PFSK-1 (cell line): ENCODE measurements around the gene GPC6.

ENCODE experiments used
- POLR2AphosphoS5 ChIP-seq: IDR thresholded peaks from 2 replicates; pipeline ENCODE4 v1.6.1; 2012; ENCODE audit warnings: low read depth, mild to moderate bottlenecking, control low read depth, low read length, moderate library complexity
- SIN3A ChIP-seq: IDR thresholded peaks from 2 replicates; pipeline ENCODE4 v1.6.1; 2012; ENCODE audit warnings: mild to moderate bottlenecking, low read length, moderate library complexity, borderline replicate concordance; ENCODE audit not compliant: insufficient read depth
- TF ChIP-seq, protein P1 (sequence below), 2 experiments: IDR thresholded peaks; 2 replicates each; pipeline versions ENCODE4 v1.6.1 to v1.8.0; 2011 to 2012; ENCODE audit warnings: low read depth in 2 of 2, low read length in 2 of 2, control low read depth in 1 of 2, inconsistent platforms in 1 of 2, mild to moderate bottlenecking in 1 of 2, moderate library complexity in 1 of 2; ENCODE audit not compliant: insufficient read depth in 1 of 2

DNA sequence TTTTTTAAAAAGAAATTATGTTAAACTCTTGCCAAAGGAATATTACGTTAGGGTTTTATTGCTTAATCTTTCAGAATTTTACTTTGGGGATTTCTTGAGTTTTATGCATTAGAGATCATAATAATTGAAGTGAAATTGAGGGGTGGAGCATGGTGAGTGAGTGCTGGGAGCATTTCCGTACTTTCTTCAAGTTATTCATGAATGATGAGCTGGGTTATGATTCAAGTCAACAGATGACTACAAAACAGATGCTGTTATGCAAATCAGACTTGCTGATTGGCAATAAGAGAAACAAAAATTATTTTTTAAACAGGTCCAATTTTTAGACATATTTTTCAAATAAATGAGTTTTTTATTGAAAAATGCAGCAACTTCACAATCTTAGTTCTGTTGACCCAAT, 748.6 kb downstream of the GPC6 start:
- no peak for TF ChIP-seq POLR2AphosphoS5
- TF ChIP-seq, protein P1, sequence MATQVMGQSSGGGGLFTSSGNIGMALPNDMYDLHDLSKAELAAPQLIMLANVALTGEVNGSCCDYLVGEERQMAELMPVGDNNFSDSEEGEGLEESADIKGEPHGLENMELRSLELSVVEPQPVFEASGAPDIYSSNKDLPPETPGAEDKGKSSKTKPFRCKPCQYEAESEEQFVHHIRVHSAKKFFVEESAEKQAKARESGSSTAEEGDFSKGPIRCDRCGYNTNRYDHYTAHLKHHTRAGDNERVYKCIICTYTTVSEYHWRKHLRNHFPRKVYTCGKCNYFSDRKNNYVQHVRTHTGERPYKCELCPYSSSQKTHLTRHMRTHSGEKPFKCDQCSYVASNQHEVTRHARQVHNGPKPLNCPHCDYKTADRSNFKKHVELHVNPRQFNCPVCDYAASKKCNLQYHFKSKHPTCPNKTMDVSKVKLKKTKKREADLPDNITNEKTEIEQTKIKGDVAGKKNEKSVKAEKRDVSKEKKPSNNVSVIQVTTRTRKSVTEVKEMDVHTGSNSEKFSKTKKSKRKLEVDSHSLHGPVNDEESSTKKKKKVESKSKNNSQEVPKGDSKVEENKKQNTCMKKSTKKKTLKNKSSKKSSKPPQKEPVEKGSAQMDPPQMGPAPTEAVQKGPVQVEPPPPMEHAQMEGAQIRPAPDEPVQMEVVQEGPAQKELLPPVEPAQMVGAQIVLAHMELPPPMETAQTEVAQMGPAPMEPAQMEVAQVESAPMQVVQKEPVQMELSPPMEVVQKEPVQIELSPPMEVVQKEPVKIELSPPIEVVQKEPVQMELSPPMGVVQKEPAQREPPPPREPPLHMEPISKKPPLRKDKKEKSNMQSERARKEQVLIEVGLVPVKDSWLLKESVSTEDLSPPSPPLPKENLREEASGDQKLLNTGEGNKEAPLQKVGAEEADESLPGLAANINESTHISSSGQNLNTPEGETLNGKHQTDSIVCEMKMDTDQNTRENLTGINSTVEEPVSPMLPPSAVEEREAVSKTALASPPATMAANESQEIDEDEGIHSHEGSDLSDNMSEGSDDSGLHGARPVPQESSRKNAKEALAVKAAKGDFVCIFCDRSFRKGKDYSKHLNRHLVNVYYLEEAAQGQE (IDR thresholded peaks at IDR 0.05; ENCODE audit: insufficient read depth in 1 of 2, low read depth in 2 of 2, low read length in 2 of 2) = no peak
- TF ChIP-seq SIN3A = no peak
